ENCODE results near the gene ATAD1.
"Not testable (repeated sequence)": the region's sequence is repeated elsewhere in the genome, so short reads cannot be mapped to it uniquely, and the experiment has no call there.

Gene ATAD1, protein sequence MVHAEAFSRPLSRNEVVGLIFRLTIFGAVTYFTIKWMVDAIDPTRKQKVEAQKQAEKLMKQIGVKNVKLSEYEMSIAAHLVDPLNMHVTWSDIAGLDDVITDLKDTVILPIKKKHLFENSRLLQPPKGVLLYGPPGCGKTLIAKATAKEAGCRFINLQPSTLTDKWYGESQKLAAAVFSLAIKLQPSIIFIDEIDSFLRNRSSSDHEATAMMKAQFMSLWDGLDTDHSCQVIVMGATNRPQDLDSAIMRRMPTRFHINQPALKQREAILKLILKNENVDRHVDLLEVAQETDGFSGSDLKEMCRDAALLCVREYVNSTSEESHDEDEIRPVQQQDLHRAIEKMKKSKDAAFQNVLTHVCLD

DNA sequence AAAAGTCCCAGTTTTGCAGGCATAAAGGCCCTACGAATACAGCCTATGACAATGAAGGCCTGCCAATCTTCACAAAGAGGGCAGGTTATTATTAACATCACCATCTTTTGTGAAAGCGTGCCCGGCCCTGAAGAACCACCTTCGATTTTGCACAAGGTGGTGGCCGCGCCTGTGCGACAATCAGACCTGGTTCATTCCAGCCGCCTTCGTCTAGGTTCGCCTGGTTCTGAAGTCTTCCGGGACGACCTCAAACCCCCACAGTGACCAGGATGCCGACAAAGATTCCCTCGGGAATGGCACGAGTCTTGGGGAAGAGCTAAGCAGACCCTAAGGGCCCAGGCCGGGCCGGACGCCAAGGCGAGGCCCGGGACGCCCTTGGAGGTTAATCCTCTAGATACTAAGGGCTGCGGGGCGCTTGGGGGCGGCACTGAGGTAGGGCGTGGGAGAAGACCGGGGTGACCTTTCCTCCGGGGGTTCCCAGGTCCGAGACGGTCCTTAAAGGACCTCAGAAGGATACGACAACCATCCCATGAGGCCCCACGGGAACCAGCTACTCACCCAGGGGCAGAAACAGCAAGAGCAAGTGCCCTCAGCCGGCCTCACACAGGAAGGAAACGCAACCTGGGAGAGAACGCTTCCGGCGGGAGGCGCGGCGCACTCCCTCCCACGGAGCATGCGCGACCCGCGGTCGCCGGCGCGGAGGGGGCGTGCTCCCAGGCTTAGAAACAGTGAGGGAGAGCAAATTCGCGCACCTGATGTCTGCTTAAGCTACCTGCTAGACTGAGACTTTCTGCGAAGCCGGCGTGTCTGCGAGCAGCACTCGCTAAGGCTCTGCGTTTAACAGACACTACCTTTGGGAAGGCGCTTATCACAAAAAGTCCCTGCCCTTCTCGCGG is at the start of gene ATAD1:
Gene ATAD1 (minus strand): TSS at position 618 of the 896 bp plus-strand sequence. CDS start 3,627 bp downstream, outside the sequence.
- DNase-seq (ENCODE audit: extremely low read depth in 1 of 2, low read depth in 1 of 2): peak; percentile 82 to 84

DNA sequence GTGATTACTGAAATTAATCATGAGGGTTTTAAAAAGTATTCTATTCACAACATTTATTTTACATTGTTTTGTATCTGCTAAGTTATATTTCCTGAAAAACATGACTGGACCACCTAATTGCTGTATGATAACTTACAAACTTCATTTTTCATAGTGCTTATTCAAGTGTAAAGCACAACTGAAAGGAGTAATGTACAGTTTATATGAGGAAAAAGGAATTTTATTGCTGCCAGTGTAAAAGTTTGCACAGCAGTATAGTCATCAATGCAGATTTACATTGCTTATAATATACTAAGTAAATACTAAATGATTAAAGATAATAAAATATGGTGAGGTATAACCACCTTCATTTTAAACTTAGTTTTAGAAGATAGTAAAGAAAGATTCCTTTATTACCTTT is 49.4 kb upstream of the ATAD1 start:
- no peak for DNase-seq (ENCODE audit: extremely low read depth in 1 of 2, low read depth in 1 of 2)

DNA sequence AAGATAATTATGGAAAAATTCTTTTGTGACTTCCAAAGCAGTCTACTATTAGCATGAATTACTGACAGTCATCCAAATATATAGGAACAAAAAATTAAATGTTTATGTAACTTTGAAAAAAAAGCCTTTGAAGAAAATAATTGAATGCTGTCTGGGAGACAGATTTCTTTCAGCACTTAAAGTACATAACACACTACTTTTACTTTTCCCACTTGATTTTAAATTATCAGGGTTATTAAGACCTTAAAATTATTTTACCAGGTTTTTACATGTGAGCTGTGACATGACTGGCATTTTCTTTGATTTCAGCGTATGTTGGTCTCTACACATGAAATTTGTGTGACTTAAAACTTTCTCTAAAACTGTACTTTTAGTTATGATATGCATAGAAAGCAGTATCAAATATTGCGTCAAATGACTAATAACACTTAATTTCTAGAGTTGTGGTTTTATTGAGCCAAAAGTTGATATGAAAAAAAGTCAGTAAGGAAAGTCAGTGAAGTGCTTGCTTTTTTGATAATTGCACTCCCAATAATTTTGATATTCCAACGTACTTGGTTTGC is 48.5 kb upstream of the ATAD1 start:
- DNase-seq (ENCODE audit: extremely low read depth in 1 of 2, low read depth in 1 of 2): no peak

DNA sequence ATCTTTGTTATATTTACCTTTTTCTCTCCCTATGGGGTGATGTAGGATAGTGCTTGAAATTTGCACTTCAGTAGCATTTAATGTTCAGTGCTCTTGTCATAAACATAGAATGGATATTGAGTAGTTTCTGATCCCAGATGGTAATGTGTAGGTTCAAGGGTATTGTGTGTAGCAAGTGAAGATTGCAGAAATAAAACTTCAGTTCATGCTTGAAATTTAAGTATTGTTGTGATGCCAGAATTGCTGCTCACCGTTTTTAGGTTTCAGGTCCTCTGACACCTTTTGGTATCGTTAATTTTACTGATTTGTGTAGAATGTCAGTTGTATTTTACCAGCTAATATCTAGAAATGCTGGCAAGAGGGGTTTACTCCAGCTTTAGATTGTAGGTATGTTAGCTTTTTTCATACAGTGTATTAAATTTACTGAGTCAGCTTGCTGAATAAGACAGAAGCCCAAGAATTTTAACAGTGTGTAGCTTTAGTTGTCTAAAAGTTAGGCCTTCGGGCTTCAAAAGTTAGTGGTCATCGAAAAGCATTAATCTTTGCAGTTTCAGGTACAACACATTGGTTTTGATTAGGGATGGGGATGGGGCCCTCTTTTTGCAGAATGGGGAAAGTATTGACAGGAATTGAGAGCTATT is 47.3 kb upstream of the ATAD1 start:
- DNase-seq (ENCODE audit: extremely low read depth in 1 of 2, low read depth in 1 of 2): no peak

DNA sequence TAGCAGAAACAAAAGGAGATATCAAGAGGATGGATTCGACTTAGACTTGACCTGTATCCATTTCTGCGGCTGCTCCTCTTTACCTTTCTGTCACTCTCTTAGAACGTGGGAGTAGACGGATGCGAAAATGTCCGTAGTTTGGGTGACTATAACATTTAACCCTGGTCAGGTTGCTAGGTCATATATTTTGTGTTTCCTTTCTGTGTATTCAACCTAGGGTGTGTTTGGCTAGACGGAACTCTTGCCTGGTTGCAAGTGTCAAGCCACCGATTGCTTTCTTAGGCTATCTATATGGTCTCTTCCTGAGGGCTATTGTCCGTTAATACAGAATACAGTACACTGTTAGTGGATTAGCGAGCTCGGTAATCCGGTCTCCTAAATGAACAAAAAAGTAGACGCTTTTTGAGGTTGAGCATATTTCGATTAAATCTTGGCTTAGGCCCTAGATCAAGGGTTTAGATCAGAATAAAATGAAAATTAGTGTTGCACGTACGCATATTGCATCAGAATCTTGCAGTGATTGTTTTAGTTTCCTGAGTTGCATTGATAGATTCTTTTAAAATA is 46.6 kb upstream of the ATAD1 start:
- DNase-seq (ENCODE audit: extremely low read depth in 1 of 2, low read depth in 1 of 2): no peak

DNA sequence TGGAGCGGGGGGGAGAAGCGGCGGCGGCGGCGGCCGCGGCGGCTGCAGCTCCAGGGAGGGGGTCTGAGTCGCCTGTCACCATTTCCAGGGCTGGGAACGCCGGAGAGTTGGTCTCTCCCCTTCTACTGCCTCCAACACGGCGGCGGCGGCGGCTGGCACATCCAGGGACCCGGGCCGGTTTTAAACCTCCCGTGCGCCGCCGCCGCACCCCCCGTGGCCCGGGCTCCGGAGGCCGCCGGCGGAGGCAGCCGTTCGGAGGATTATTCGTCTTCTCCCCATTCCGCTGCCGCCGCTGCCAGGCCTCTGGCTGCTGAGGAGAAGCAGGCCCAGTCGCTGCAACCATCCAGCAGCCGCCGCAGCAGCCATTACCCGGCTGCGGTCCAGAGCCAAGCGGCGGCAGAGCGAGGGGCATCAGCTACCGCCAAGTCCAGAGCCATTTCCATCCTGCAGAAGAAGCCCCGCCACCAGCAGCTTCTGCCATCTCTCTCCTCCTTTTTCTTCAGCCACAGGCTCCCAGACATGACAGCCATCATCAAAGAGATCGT is 46.0 kb upstream of the ATAD1 start:
- peak in 1 of 2 donors; percentile 16 for DNase-seq (ENCODE audit: extremely low read depth in 1 of 2, low read depth in 1 of 2)

DNA sequence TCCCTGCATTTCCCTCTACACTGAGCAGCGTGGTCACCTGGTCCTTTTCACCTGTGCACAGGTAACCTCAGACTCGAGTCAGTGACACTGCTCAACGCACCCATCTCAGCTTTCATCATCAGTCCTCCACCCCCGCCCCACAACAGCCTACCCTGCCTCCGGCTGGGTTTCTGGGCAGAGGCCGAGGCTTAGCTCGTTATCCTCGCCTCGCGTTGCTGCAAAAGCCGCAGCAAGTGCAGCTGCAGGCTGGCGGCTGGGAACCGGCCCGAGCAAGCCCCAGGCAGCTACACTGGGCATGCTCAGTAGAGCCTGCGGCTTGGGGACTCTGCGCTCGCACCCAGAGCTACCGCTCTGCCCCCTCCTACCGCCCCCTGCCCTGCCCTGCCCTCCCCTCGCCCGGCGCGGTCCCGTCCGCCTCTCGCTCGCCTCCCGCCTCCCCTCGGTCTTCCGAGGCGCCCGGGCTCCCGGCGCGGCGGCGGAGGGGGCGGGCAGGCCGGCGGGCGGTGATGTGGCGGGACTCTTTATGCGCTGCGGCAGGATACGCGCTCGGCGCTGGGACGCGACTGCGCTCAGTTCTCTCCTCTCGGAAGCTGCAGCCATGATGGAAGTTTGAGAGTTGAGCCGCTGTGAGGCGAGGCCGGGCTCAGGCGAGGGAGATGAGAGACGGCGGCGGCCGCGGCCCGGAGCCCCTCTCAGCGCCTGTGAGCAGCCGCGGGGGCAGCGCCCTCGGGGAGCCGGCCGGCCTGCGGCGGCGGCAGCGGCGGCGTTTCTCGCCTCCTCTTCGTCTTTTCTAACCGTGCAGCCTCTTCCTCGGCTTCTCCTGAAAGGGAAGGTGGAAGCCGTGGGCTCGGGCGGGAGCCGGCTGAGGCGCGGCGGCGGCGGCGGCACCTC is 45.3 kb upstream of the ATAD1 start, which contains the start of the genes KLLN and PTEN:
Gene KLLN (minus strand): TSS at position 481 of the 891 bp plus-strand sequence. CDS start 1,046 bp downstream, outside the sequence.
Gene PTEN (plus strand): TSS at position 573 of the 891 bp plus-strand sequence. CDS start 845 bp downstream, outside the sequence.
- DNase-seq (ENCODE audit: extremely low read depth in 1 of 2, low read depth in 1 of 2): peak; percentile 67 to 70

DNA sequence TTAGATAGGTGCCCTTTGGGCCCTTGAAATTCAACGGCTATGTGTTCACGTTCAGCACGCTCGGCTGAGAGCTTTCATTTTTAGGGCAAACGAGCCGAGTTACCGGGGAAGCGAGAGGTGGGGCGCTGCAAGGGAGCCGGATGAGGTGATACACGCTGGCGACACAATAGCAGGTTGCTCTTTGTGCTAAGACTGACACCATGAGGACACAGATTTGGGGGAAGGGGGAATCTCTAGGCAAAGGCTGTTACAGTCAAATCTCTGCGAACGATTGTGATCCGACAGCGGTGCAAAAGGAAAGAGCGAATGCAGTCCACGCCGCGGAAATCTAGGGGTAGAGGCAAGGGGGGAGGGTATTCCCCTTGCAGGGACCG is 44.6 kb upstream of the ATAD1 start:
- DNase-seq (ENCODE audit: extremely low read depth in 1 of 2, low read depth in 1 of 2): peak; percentile 29 to 48

DNA sequence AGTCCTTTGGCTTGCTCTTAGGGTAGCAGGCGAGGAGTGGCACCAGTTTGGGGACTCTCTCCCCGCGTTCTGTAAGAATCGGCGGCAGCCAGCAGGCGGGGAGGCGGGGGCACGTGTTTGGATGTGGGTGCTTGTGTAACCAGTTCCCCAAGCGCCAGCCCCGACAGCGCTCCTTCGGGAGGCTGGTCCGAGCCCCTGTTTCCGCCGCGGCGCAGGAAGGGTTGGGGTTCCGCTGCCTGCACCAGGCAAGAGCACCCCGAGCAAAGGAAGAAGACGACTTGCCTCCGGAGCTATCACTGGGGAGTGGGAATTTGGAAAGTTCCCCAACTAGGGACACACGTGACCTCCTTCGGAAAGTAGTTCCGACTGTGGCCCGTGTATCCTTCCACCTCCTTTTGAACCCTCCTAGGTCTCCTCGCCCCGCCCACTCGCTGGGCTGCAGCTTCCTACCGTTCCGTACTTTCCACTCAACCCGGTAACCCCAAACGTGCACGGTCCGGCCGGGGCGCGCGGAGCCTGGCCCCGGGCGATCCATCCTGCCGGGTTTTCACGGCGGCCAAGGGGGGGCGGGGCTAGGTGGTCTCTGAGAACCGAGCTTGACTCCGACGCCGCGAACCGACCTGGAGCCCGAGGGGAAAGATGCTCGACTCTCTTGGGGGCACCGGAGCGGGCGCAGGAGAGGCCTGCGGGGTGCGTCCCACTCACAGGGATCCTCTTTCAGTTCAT is 44.1 kb upstream of the ATAD1 start:
- peak; percentile 87 to 90 for DNase-seq (ENCODE audit: extremely low read depth in 1 of 2, low read depth in 1 of 2)

DNA sequence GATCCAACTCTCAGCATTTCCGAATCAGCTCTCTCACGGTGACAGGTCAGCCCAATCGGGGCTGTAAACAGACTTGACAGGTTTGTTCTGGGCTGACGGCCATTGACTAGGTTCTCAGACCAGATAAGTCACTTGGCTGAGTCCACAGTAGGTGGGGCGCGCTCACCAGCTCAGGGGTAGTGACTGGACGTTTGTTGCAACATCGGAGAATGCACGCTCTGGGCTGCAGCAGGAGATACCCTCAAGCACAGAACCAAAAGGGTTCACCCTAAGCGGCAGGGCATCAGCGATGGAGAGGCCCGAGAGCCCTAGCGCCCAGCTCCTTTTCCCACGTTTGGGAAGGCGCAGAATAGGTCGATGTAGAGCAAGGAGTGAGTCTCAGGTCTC is 43.5 kb upstream of the ATAD1 start:
- DNase-seq (ENCODE audit: extremely low read depth in 1 of 2, low read depth in 1 of 2): no peak

DNA sequence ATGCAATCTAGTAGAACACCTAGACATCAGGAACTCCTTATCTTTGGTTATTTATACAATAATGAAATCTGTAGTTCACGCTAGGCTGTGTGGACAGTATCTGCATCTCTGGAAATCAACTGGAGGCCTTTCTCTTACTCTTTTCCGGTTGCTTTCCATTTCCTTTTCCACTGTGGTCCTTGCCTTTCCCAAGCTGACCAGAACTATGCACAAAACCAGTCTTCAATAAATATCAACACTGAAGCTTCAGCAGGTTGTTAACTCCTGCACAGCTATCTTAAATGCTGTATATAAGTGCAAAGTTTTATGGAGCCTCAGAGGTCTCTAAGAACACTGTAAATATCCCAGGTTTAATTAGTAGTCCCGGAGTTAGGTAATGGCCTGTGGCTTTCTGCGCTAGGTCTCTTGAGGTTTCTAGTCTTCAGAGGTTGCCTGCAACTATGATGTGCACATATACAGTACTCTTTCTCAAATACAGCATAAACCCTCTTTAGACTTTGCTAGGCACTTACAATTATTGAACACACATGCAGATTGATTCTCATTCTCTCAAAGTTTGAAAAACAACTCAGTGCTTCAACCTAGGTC is 42.9 kb upstream of the ATAD1 start:
- DNase-seq (ENCODE audit: extremely low read depth in 1 of 2, low read depth in 1 of 2): no peak

DNA sequence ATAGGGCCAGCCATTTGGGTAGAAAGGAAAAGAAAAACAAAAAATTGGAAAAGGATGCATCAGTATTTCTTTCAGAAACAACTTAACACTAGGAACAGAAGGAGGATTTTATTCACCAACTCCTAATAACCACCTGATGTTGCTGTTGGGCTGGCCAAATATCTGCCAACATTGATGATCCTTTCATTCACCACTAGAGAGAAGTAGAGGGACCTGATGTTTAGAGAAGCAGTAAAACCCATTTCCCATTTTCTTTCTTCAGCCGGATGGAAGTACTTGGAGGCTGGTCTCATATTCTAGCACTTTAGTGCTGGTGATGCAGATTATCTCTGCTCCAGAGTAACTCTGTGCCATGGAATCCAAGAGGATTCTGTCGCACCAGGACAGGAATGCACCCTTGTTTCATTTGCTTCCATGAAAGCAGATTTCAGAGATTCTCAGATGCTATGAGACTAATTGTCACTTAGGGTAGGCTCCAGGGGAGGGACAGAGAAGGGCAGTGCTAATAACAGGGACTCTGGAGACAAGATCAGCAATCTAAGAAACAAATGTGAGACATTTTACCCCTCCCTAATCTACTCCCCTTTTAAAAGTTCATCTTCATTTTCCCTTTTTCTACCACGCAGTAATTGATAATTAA is 42.2 kb upstream of the ATAD1 start:
- no peak for DNase-seq (ENCODE audit: extremely low read depth in 1 of 2, low read depth in 1 of 2)

DNA sequence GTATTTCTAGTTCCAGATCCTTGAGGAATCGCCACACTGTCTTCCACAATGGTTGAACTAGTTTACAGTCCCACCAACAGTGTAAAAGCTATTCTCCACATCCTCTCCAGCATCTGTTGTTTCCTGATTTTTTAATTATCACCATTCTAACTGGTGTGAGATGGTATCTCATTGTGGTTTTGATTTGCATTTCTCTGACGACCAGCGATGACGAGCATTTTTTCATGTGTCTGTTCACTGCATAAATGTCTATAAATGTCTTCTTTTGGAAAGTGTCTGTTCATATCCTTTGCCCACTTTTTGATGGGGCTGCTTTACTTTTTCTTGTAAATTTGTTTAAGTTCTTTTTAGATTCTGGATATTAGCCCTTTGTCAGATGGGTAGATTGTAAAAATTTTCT is 37.6 kb upstream of the ATAD1 start:
- not testable (repeated sequence) for DNase-seq (ENCODE audit: extremely low read depth in 1 of 2, low read depth in 1 of 2)

DNA sequence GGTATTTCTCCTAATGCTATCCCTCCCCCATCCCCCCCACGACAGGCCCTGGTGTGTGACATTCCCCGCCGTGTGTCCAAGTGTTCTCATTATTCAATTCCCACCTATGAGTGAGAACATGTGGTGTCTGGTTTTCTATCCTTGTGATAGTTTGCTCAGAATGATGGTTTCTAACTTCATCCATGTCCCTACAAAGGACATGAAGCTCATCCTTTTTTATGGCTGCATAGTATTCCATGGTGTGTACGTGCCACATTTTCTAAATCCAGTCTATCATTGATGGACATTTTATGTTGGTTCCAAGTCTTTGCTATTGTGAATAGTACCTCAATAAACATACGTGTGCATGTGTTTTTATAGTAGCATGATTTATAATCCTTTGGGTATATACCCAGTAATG is 37.2 kb upstream of the ATAD1 start:
- not testable (repeated sequence) for DNase-seq (ENCODE audit: extremely low read depth in 1 of 2, low read depth in 1 of 2)

DNA sequence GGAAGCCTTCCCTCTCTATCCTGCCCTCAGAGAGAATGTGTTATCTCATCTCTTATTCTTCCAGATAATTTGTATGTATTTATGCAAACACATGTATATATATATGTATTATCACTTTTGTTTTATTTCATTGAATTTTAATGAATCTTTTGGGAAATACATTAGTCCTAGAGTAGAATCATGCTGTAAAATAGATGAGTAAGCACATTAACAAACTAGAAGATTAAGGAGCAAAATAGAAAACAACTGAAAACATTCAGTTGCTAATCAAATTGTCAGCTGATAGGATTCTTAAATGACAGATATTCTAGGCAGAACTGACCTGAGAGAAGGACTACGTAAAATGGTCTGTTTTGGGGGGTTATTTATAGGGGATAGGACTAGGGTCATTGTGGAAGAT is 34.1 kb upstream of the ATAD1 start:
- no peak for DNase-seq (ENCODE audit: extremely low read depth in 1 of 2, low read depth in 1 of 2)

DNA sequence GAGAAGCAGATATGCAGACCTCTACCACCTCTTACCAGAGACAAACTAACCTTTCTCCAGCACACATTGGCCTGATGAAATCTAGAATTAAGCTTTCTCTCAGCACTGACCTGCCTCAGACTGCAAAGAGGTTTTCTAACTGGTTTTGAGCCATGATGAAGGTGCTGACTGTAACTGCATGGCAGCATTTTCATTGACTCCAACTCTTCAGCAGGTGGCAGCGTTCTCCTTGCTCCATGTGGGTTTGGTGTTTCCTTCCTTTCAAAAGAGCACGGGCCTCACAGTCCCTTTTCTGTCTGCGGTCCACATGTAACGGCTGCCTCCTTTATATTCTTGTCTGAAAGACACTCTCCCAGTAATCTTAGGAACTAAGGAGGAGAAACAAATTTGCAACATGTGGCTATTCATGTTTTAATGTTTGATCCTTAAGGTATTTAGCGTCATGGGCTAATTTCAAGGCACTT is 32.7 kb upstream of the ATAD1 start:
- DNase-seq (ENCODE audit: extremely low read depth in 1 of 2, low read depth in 1 of 2): peak in 1 of 2 donors; percentile 23

DNA sequence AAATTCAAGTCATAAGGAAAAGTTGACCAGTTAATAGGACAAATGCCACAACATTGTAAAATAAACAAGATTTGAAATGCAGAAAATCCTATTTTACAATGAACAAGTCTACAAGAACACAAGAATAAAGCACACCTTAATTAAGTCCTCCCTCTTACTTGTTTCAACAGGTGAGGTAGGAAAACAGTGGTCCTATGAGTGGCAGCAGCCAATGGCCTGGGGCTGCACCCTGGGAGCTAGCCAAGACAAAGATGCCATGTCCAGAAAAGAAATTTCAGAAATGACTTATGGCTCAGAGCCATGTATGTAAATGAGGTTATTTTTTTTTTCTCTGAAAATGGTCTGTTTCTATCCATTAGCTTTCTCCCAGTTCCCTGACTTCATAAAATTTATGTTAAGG is 31.0 kb upstream of the ATAD1 start:
- no peak for DNase-seq (ENCODE audit: extremely low read depth in 1 of 2, low read depth in 1 of 2)

DNA sequence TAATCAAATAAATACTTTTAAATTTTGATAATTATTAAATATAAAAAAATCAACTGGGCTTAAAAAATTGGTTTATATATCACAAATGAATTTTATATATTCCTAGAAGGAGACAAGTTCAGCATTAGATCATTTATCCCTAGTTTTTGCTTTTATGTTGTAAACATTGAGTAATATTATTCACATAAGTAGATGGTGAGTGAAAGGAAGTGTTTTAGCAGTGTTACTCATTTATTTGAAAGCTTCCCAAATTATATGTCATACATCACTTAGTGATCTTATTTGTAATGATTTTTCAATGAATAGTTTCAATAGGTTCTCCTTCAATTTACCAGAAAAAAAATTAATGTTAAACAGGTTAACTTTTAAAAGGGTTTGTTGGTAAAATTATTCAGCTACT is 29.5 kb upstream of the ATAD1 start:
- DNase-seq (ENCODE audit: extremely low read depth in 1 of 2, low read depth in 1 of 2): no peak
